H1 (cell line): ENCODE measurements around the gene ATP5ME.

Experiments
- ASH2L ChIP-seq: fragments of 200-600, 300-600 bp; sonication (generic); IDR thresholded peaks from one replicate; pipeline ENCODE4 v1.7.1; 2017; ENCODE audit warnings: low read length
- CHD2 ChIP-seq: IDR thresholded peaks from 2 replicates; pipeline ENCODE4 v1.6.1; 2012; ENCODE audit warnings: low read length, improper control_type of control experiment
- CTCF ChIP-seq, 3 experiments: IDR thresholded peaks; 1 replicate in 2 of 3; 2 replicates in 1 of 3; pipeline versions ENCODE4 v1.5.1 to v1.6.1; 2011; ENCODE audit warnings: low read length in 3 of 3, mild to moderate bottlenecking in 3 of 3, inconsistent platforms in 2 of 3, low read depth in 1 of 3, moderate library complexity in 1 of 3; ENCODE audit not compliant: insufficient read depth in 1 of 3; ENCODE audit errors: control extremely low read depth in 1 of 3
- EGR1 ChIP-seq: IDR thresholded peaks from 2 replicates; pipeline ENCODE4 v1.6.1; 2011; ENCODE audit warnings: low read depth, low read length, borderline replicate concordance
- EZH2 ChIP-seq: fragments of 200-600 bp; sonication (generic); IDR thresholded peaks from 2 replicates; pipeline ENCODE4 v1.7.1; 2012; ENCODE audit warnings: low read depth, mild to moderate bottlenecking, moderate library complexity, low read length, inconsistent platforms; ENCODE audit not compliant: severe bottlenecking
- HDAC2 ChIP-seq, 2 experiments: fragments of 300-600 bp in 1 of 2; sonication (generic) in 1 of 2; IDR thresholded peaks; 2 replicates each; pipeline ENCODE4 v1.6.1; 2011 to 2012; ENCODE audit warnings: low read depth in 2 of 2, low read length in 2 of 2, mild to moderate bottlenecking in 2 of 2, moderate library complexity in 2 of 2, borderline replicate concordance in 1 of 2, inconsistent platforms in 1 of 2
- MAFK ChIP-seq: IDR thresholded peaks from 2 replicates; pipeline ENCODE4 v1.6.1; 2012; ENCODE audit warnings: low read depth, mild to moderate bottlenecking, improper control_type of control experiment, low read length
- POLR2A ChIP-seq, 2 experiments: IDR thresholded peaks; 1 replicate in 1 of 2; 2 replicates in 1 of 2; pipeline ENCODE4 v1.6.1; 2011; ENCODE audit warnings: low read depth in 2 of 2, low read length in 2 of 2, mild to moderate bottlenecking in 2 of 2; ENCODE audit errors: control extremely low read depth in 1 of 2
- TBP ChIP-seq: IDR thresholded peaks from 2 replicates; pipeline ENCODE4 v1.6.1; 2011; ENCODE audit warnings: low read depth, low read length, improper control_type of control experiment
- TCF12 ChIP-seq: IDR thresholded peaks from 2 replicates; pipeline ENCODE4 v1.6.1; 2011; ENCODE audit warnings: low read depth, mild to moderate bottlenecking, low read length
- ZNF274 ChIP-seq: IDR thresholded peaks from 2 replicates; pipeline ENCODE4 v1.7.0; 2012; ENCODE audit warnings: low read length, borderline replicate concordance; ENCODE audit errors: extremely low read depth
- TF ChIP-seq, protein P1 (sequence below): IDR thresholded peaks from 2 replicates; pipeline ENCODE4 v1.6.1; 2011; ENCODE audit warnings: low read length, improper control_type of control experiment

GRCh38 chr4:657338-657833, 16.7 kb downstream of the ATP5ME start:
- TF ChIP-seq EZH2 (no peak), ZNF274 (no peak), EGR1 (no peak), HDAC2 (IDR thresholded peaks at IDR 0.05; ENCODE audit: borderline replicate concordance in 1 of 2, low read depth in 2 of 2, low read length in 2 of 2) (no peak), TCF12 (no peak), POLR2A (IDR thresholded peaks at IDR 0.05; ENCODE audit: control extremely low read depth in 1 of 2, low read depth in 2 of 2, low read length in 2 of 2) (no peak), CTCF (IDR thresholded peaks at IDR 0.05; ENCODE audit: control extremely low read depth in 1 of 3, insufficient read depth in 1 of 3, low read depth in 1 of 3, low read length in 3 of 3) (no peak), TBP (no peak), ASH2L (no peak), MAFK (no peak), CHD2 (no peak)
- TF ChIP-seq, protein P1, sequence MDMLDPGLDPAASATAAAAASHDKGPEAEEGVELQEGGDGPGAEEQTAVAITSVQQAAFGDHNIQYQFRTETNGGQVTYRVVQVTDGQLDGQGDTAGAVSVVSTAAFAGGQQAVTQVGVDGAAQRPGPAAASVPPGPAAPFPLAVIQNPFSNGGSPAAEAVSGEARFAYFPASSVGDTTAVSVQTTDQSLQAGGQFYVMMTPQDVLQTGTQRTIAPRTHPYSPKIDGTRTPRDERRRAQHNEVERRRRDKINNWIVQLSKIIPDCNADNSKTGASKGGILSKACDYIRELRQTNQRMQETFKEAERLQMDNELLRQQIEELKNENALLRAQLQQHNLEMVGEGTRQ, result no peak
